Measurements from ENCODE around the gene IGFBP4.

IGFBP4 gene

DNA sequence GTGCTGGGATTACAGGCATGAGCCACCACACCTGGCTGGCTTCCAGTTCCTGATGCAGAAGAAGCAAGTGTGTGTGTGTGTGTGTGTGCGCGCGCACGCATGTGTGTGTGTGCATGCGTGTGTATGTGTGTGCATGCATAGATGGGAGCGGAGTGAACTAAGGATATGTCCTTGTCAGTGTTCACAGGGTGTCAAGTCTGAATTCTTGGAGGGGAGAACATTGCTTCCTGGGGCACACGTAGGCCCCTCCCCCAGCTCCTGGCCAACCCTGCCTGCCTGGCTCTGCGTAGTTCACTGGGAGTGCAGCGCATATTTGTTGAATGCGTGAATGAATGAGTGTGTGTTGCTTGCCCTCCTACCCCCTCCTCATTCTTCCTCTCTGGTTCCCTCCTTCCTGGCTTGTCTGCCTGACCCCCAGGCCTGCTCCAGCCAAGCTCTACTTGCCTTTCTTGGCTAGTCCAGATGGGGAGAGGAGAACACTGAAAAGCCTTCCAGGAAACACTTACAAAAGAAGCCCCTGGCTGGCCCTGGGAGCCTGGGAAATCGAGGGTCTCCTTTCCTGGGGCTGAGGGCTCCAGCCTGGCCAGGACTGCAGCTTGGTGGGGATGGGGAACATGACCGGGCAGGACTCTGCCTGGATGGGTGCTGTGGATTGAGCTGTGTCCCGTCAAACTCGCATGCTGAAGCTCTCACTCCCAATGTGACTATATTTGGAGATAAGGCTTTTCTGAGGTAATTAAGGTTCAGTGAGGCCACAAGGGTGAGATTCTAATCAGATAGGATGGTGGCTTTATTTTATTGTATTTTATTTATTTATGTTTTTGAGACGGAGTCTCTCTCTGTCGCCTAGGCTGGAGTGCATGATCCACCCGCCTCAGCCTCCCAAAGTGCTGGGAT is 27.9 kb downstream of the IGFBP4 start:
- WGBS, 2 experiments, result 88 to 89% methylated on average over 17 of the region's 17 CpGs
- H3K9me3 ChIP-seq (ENCODE audit: control insufficient read depth, low read length), result no peaks in the 10 kb centered on the region
- no peaks in the 10 kb centered on the region for H3K36me3 ChIP-seq (ENCODE audit: control insufficient read depth, insufficient read depth, low read length)
- H3K4me1 ChIP-seq (ENCODE audit: control insufficient read depth, insufficient read depth, low read length), result no peaks in the 10 kb centered on the region
- no peak overlapping the region for H3K27ac ChIP-seq (ENCODE audit: insufficient read depth, low read depth, low read length, poor library complexity, severe bottlenecking)
- no peaks in the 10 kb centered on the region for H3K27me3 ChIP-seq (ENCODE audit: control insufficient read depth, insufficient read depth, low read length, poor library complexity, severe bottlenecking)
- no peak overlapping the region for H3K4me3 ChIP-seq (ENCODE audit: insufficient read depth, low read depth, low read length)

DNA sequence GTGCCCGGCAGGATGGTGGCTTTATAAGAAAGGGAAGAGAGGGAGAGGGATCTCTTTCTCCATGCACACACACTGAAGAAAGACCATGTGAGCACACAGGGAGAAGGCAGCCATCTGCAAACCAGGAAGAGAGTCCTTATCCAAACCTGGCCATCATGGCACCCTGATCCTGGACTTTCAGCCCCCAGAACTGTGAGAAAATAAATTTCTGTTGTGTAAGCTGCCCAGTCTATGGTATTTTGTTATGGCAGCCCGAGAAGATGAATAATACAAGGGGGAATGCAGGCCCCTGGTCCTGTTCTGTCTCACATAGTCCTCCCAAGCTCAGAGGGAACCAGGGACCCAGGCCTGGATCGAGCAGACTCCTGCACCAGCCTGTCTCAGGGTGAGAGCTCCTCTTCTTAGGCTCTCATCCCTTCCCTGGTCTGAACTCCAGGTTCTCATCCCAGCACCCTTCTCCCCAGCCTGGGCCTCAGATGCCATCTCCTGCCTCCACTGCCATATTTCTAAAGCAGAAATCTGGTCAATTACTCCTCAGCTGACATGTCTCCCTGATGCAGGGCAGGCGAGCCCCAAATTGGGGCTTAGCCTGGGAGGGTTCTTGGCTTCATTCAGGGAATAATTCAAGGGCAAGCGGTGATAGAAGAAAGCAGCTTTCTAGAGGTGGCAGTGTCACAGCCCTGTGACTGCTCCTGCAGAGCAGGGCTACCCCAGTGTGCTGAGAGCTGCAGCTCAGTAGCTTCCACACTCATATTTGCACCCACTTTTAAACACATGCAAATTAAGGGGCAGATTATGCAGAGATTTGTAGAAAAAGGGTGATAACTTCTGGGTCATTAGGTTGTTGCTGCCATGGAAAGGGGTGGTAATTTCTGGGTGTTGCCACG is 28.8 kb downstream of the IGFBP4 start:
- Histone ChIP-seq H3K9me3 (ENCODE audit: control insufficient read depth, low read length) (no peaks in the 10 kb centered on the region), H3K27ac (ENCODE audit: insufficient read depth, low read depth, low read length, poor library complexity, severe bottlenecking) (no peak overlapping the region), H3K4me1 (ENCODE audit: control insufficient read depth, insufficient read depth, low read length) (no peaks in the 10 kb centered on the region), H3K36me3 (ENCODE audit: control insufficient read depth, insufficient read depth, low read length) (no peaks in the 10 kb centered on the region), H3K27me3 (ENCODE audit: control insufficient read depth, insufficient read depth, low read length, poor library complexity, severe bottlenecking) (no peaks in the 10 kb centered on the region), H3K4me3 (ENCODE audit: insufficient read depth, low read depth, low read length) (no peak overlapping the region)
- WGBS, 2 experiments, result 93 to 94% methylated on average over 6 of the region's 6 CpGs

DNA sequence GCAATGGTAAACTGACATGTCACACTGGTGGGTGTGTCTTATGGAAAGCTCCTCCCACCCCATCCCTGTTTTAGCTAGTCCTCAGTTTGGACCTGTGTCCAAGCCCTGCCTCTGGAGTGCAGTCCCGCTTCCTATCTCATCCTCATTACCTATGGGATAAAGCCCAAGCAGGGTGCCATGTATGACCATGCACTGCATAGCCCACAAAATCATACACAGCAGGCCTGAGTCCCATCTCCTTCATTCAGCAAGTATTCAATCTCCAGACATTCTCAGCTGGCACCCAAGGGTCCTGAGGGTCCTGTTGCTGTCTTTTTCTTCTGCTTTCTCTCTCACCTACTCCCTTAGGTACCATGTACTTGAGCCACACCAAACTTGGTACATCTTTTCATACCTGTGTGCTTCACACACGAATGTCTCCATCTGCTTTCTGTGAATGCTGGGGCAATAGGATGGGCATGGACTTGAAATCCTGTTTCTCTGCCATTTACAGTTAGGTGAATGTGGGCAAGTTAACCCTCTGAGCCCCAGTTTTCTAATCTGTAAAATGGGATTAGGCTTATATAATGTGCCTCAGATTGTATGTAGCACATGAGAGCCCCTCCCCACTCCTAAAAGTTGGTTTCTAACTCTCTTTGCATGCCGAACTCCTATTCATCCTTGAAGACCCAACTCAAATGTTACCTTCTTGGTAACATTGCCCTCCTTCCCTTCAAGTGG is 29.6 kb downstream of the IGFBP4 start:
- H3K27me3 ChIP-seq (ENCODE audit: control insufficient read depth, insufficient read depth, low read length, poor library complexity, severe bottlenecking), result no peaks in the 10 kb centered on the region

DNA sequence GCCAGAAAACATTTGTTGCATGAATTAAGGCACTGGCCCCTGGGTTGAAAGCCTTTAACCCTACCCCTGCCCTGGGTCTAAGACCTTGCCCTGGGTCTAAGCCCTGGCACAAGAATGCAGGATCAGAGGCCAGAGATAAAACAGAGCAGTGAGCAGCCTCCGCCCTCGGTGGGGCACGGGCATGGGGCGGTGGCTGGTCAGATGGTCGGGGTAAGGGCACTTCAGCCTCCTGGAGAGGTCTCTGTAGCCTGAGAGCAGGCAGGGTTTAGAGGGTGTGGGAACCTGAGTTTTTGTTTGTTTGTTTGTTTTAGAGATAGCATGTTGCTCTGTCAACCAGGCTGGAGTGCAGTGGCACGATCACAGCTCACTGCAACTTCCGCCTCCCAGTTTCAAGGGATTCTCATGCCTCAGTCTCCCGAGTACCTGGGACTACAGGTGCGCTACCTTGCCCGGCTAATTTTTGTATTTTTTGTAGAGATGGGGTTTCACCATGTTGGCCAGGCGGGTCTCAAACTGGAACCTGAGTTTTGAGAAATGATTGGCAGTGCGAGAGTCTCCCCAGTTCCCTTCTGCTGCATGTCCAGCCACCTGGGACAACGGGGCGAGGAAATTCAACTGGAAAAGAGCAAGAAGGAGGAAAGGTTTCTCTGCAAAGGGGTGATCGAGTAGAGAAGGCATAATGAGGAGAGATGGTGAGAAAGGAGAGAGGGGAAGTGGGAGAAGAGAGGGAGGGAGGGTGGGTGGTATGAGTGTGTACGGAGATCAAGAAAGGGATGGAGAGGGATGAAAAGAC is 30.5 kb downstream of the IGFBP4 start:
- Histone ChIP-seq H3K36me3 (ENCODE audit: control insufficient read depth, insufficient read depth, low read length) (no peaks in the 10 kb centered on the region), H3K4me3 (ENCODE audit: insufficient read depth, low read depth, low read length) (no peak overlapping the region), H3K4me1 (ENCODE audit: control insufficient read depth, insufficient read depth, low read length) (no peaks in the 10 kb centered on the region), H3K9me3 (ENCODE audit: control insufficient read depth, low read length) (no peaks in the 10 kb centered on the region), H3K27ac (ENCODE audit: insufficient read depth, low read depth, low read length, poor library complexity, severe bottlenecking) (no peak overlapping the region), H3K27me3 (ENCODE audit: control insufficient read depth, insufficient read depth, low read length, poor library complexity, severe bottlenecking) (no peaks in the 10 kb centered on the region)
- WGBS, 2 experiments, result 83 to 88% methylated on average over 16 of the region's 16 CpGs

More for the DNA sequence above, 29.6 kb downstream of the IGFBP4 start:
- H3K4me3 ChIP-seq (ENCODE audit: insufficient read depth, low read depth, low read length), result no peak overlapping the region
- H3K36me3 ChIP-seq (ENCODE audit: control insufficient read depth, insufficient read depth, low read length), result no peaks in the 10 kb centered on the region
- H3K27ac ChIP-seq (ENCODE audit: insufficient read depth, low read depth, low read length, poor library complexity, severe bottlenecking), result no peak overlapping the region
- H3K9me3 ChIP-seq (ENCODE audit: control insufficient read depth, low read length), result no peaks in the 10 kb centered on the region
- H3K4me1 ChIP-seq (ENCODE audit: control insufficient read depth, insufficient read depth, low read length), result no peaks in the 10 kb centered on the region
- 90 to 95% methylated on average over 3 of the region's 3 CpGs for WGBS, 2 experiments

GRCh38 chr17:40474419-40475002 is 31.3 kb downstream of the IGFBP4 start:
- WGBS, 2 experiments, result 79% methylated on average over 9 of the region's 9 CpGs
- Histone ChIP-seq H3K4me3 (ENCODE audit: insufficient read depth, low read depth, low read length) (no peak overlapping the region), H3K36me3 (ENCODE audit: control insufficient read depth, insufficient read depth, low read length) (no peaks in the 10 kb centered on the region), H3K4me1 (ENCODE audit: control insufficient read depth, insufficient read depth, low read length) (no peaks in the 10 kb centered on the region), H3K9me3 (ENCODE audit: control insufficient read depth, low read length) (no peaks in the 10 kb centered on the region), H3K27ac (ENCODE audit: insufficient read depth, low read depth, low read length, poor library complexity, severe bottlenecking) (no peak overlapping the region), H3K27me3 (ENCODE audit: control insufficient read depth, insufficient read depth, low read length, poor library complexity, severe bottlenecking) (no peaks in the 10 kb centered on the region)

GRCh38 chr17:40475234-40475908 is 32.1 kb downstream of the IGFBP4 start:
- no peaks in the 10 kb centered on the region for H3K36me3 ChIP-seq (ENCODE audit: control insufficient read depth, insufficient read depth, low read length)
- H3K4me3 ChIP-seq (ENCODE audit: insufficient read depth, low read depth, low read length), result no peak overlapping the region
- H3K9me3 ChIP-seq (ENCODE audit: control insufficient read depth, low read length), result no peaks in the 10 kb centered on the region
- H3K27ac ChIP-seq (ENCODE audit: insufficient read depth, low read depth, low read length, poor library complexity, severe bottlenecking), result no peak overlapping the region
- 89 to 94% methylated on average over 18 of the region's 18 CpGs for WGBS, 2 experiments
- H3K4me1 ChIP-seq (ENCODE audit: control insufficient read depth, insufficient read depth, low read length), result no peaks in the 10 kb centered on the region
- H3K27me3 ChIP-seq (ENCODE audit: control insufficient read depth, insufficient read depth, low read length, poor library complexity, severe bottlenecking), result no peaks in the 10 kb centered on the region

- Histone ChIP-seq H3K4me3 (ENCODE audit: insufficient read depth, low read depth, low read length) (no peak overlapping the region), H3K9me3 (ENCODE audit: control insufficient read depth, low read length) (no peaks in the 10 kb centered on the region), H3K27ac (ENCODE audit: insufficient read depth, low read depth, low read length, poor library complexity, severe bottlenecking) (no peak overlapping the region), H3K27me3 (ENCODE audit: control insufficient read depth, insufficient read depth, low read length, poor library complexity, severe bottlenecking) (no peaks in the 10 kb centered on the region), H3K36me3 (ENCODE audit: control insufficient read depth, insufficient read depth, low read length) (no peaks in the 10 kb centered on the region), H3K4me1 (ENCODE audit: control insufficient read depth, insufficient read depth, low read length) (no peaks in the 10 kb centered on the region)
- WGBS, 2 experiments, result 75 to 83% methylated on average over 1 of the region's 1 CpG
These were observed 34.5 kb downstream of the IGFBP4 start for GRCh38 chr17:40477796-40478195.

DNA sequence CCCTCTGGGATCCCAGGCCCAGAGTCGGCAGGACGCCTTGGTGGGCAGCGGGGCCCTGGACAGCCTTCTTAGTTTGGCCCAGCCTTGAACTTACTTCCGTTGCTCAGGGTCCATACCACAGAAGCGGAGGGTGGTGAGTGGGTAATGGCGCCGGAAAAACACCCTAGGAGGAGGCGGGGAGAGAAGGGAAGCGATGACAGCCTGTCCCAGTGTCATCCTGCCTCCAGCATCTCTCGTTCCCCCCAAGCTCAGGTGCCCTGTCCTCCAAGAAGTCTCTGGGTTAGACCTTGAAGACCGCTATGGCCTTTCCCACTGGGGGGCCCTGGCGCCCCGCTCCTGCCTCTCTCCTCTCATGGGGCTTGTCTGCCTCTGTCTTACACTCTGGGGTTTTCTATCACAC is 35.2 kb downstream of the IGFBP4 start:
- Histone ChIP-seq H3K27ac (ENCODE audit: insufficient read depth, low read depth, low read length, poor library complexity, severe bottlenecking) (no peak overlapping the region), H3K36me3 (ENCODE audit: control insufficient read depth, insufficient read depth, low read length) (no peaks in the 10 kb centered on the region), H3K27me3 (ENCODE audit: control insufficient read depth, insufficient read depth, low read length, poor library complexity, severe bottlenecking) (no peaks in the 10 kb centered on the region), H3K4me3 (ENCODE audit: insufficient read depth, low read depth, low read length) (no peak overlapping the region), H3K9me3 (ENCODE audit: control insufficient read depth, low read length) (no peaks in the 10 kb centered on the region), H3K4me1 (ENCODE audit: control insufficient read depth, insufficient read depth, low read length) (no peaks in the 10 kb centered on the region)
- 83 to 86% methylated on average over 13 of the region's 13 CpGs for WGBS, 2 experiments
